HCT116 (cell line): ENCODE measurements around the gene SELENOS. TPM values are rescaled to one million over a fixed set of nuclear protein-coding genes. Genes with fewer than 3 reads are reported as not detected.

ENCODE experiments used
- ATAC-seq: fragments of 200-7000 bp; cut with Tn5 transposase; 2 replicates; pipeline ENCODE4 v1.9.1; 2020; ENCODE audit warnings: mild to moderate bottlenecking, moderate library complexity
- BruUV-seq: library from RNA; stranded (reverse); fragments of 400-500 nt; replicated peaks from 2 replicates; lab custom pipeline; 2021; lab: Mats Ljungman, UMichigan
- CTCF ChIA-PET: fragments of 300-600 bp; sonication (Branson Sonifier 250); formaldehyde crosslinking; loops from one replicate; lab custom pipeline; 2021; ENCODE audit warnings: antibody characterized with exemption; lab: Charles Lee
- POLR2A ChIA-PET: fragments of 300-600, 350-600 bp; sonication (Branson Sonifier 250); formaldehyde crosslinking; loops from one replicate; lab custom pipeline; 2021; ENCODE audit warnings: antibody characterized with exemption; lab: Charles Lee
- RAD21 ChIA-PET, 2 experiments: fragments of 300-600 bp; sonication (Branson Sonifier 250); formaldehyde crosslinking; loops; one replicate each; lab custom pipeline; 2023; ENCODE audit warnings: low total read pairs in 2 of 2; ENCODE audit not compliant: uncharacterized antibody in 2 of 2, unreplicated experiment in 2 of 2, low non-redundant PET in 1 of 2; lab: Charles Lee
- DNase-seq: peaks from one replicate; pipeline ENCODE4 v3.0.0-alpha.2; 2010; ENCODE audit warnings: low read depth, low spot score
- H2AFZ ChIP-seq: fragments of 200-600 bp; shearing (Covaris generic), sonication (generic); 2 replicates; pipeline ENCODE4 v1.6.1; 2017; ENCODE audit warnings: low read depth, mixed run types, mixed read lengths, antibody characterized with exemption, low read length; ENCODE audit not compliant: poor library complexity, severe bottlenecking
- H3K27ac ChIP-seq: 2 replicates; pipeline ENCODE4 v1.5.1; 2012; ENCODE audit warnings: low read depth, low read length
- H3K27me3 ChIP-seq: fragments of 200-600 bp; sonication (generic); 2 replicates; pipeline ENCODE4 v1.6.1; 2016; ENCODE audit warnings: mixed run types, low read length, mixed read lengths; ENCODE audit not compliant: insufficient read depth
- H3K36me3 ChIP-seq, 2 experiments: fragments of 200-500 bp in 1 of 2; fragments of 200-600 bp in 1 of 2; sonication (Bioruptor generic) in 1 of 2; sonication (generic) in 1 of 2; 2 replicates each; pipeline versions ENCODE4 v1.5.1 to v1.6.1; 2014 to 2016; ENCODE audit warnings: low read length in 2 of 2, inconsistent platforms in 1 of 2, mixed read lengths in 1 of 2, mixed run types in 1 of 2; ENCODE audit not compliant: insufficient read depth in 2 of 2, control insufficient read depth in 1 of 2
- H3K4me1 ChIP-seq, 2 experiments: fragments of 200-600 bp in 1 of 2; sonication (generic) in 1 of 2; 2 replicates each; pipeline versions ENCODE4 v1.5.1 to v1.6.1; 2012 to 2017; ENCODE audit warnings: low read length in 2 of 2, inconsistent platforms in 1 of 2, mild to moderate bottlenecking in 1 of 2, mixed read lengths in 1 of 2, mixed run types in 1 of 2, moderate library complexity in 1 of 2; ENCODE audit not compliant: insufficient read depth in 2 of 2, control insufficient read depth in 1 of 2
- H3K4me2 ChIP-seq: fragments of 200-600 bp; sonication (generic); 2 replicates; pipeline ENCODE4 v1.6.1; 2017; ENCODE audit warnings: mixed run types, low read length, mixed read lengths
- H3K4me3 ChIP-seq, 2 experiments: fragments of 200-600 bp in 1 of 2; sonication (generic) in 1 of 2; replicated peaks in 1 of 2; 2 replicates each; pipeline ENCODE4 v1.5.1; 2011 to 2016; ENCODE audit warnings: low read length in 2 of 2, control low read depth in 1 of 2, low read depth in 1 of 2, mild to moderate bottlenecking in 1 of 2, mixed read lengths in 1 of 2, mixed run types in 1 of 2
- H3K79me2 ChIP-seq: fragments of 200-600 bp; sonication (generic); 2 replicates; pipeline ENCODE4 v1.6.1; 2017; ENCODE audit warnings: mild to moderate bottlenecking, mixed run types, low read length, moderate library complexity, mixed read lengths; ENCODE audit not compliant: insufficient read depth
- H3K9ac ChIP-seq: fragments of 200-600 bp; sonication (generic); 2 replicates; pipeline ENCODE4 v1.6.1; 2016; ENCODE audit warnings: low read length, mixed read lengths
- H3K9me2 ChIP-seq: fragments of 200-600 bp; sonication (generic), shearing (Covaris generic); 2 replicates; pipeline ENCODE4 v1.6.1; 2017; ENCODE audit warnings: mixed run types, mild to moderate bottlenecking, moderate library complexity; ENCODE audit not compliant: insufficient read depth
- H3K9me3 ChIP-seq, 2 experiments: fragments of 200-500 bp in 1 of 2; fragments of 200-600 bp in 1 of 2; sonication (Bioruptor generic) in 1 of 2; sonication (generic) in 1 of 2; 2 replicates each; pipeline ENCODE4 v1.6.1; 2014 to 2017; ENCODE audit warnings: low read length in 2 of 2, mixed read lengths in 2 of 2, inconsistent platforms in 1 of 2, low read depth in 1 of 2, mild to moderate bottlenecking in 1 of 2, mixed run types in 1 of 2, moderate library complexity in 1 of 2; ENCODE audit not compliant: control insufficient read depth in 1 of 2, insufficient read depth in 1 of 2
- H4K20me1 ChIP-seq: fragments of 200-600 bp; sonication (generic), shearing (Covaris generic); 2 replicates; pipeline ENCODE4 v1.6.1; 2017; ENCODE audit warnings: mixed run types, mild to moderate bottlenecking, moderate library complexity; ENCODE audit not compliant: insufficient read depth
- CBX3 ChIP-seq: IDR thresholded peaks from 2 replicates; pipeline ENCODE4 v1.6.1; 2012; ENCODE audit warnings: low read depth
- JUND ChIP-seq: IDR thresholded peaks from 2 replicates; pipeline ENCODE4 v1.6.1; 2012
- RAD21 ChIP-seq: IDR thresholded peaks from 2 replicates; pipeline ENCODE4 v1.6.1; 2012; ENCODE audit warnings: low read depth, mild to moderate bottlenecking
- SRF ChIP-seq: IDR thresholded peaks from 2 replicates; pipeline ENCODE4 v1.6.1; 2012; ENCODE audit warnings: low read depth
- TCF7L2 ChIP-seq: IDR thresholded peaks from 2 replicates; pipeline ENCODE4 v1.7.0; 2011; ENCODE audit warnings: borderline replicate concordance, inconsistent platforms; ENCODE audit not compliant: insufficient read depth, insufficient read length; ENCODE audit errors: extremely low read depth
- ZFX ChIP-seq: fragments of 450-650 bp; IDR thresholded peaks from 2 replicates; pipeline ENCODE4 v1.6.1; 2017
- ZNF274 ChIP-seq: fragments of 200-500 bp; sonication (Bioruptor generic); IDR thresholded peaks from 2 replicates; pipeline ENCODE4 v1.6.1; 2014; ENCODE audit warnings: mild to moderate bottlenecking, low read depth, low read length, inconsistent platforms
- intact Hi-C: fragments of 100-400 bp; cut with micrococcal nuclease; formaldehyde crosslinking; loops from 2 replicates; pipeline ENCODE4 v1.10.0; 2022
- total RNA-seq: library from RNA; stranded (reverse); gene quantifications from one replicate; pipeline ENCODE4 v1.2.1, GENCODE V29; 2021; ENCODE audit not compliant: unreplicated experiment
- TF ChIP-seq, protein P1 (sequence below), 3 experiments: fragments of 200-600 bp in 1 of 3; sonication (generic) in 1 of 3; IDR thresholded peaks in 2 of 3; conservative IDR thresholded peaks in 1 of 3; 2 replicates each; pipeline ENCODE4 v1.5.1; 2012 to 2017; ENCODE audit warnings: low read depth in 2 of 3, low read length in 2 of 3, antibody characterized with exemption in 1 of 3, borderline replicate concordance in 1 of 3, control low read depth in 1 of 3, mild to moderate bottlenecking in 1 of 3, mixed read lengths in 1 of 3, mixed run types in 1 of 3, moderate library complexity in 1 of 3; ENCODE audit not compliant: insufficient read depth in 1 of 3
- TF ChIP-seq, protein P2 (sequence below): IDR thresholded peaks from 2 replicates; pipeline ENCODE4 v1.6.1; 2011; ENCODE audit warnings: mild to moderate bottlenecking, low read length, moderate library complexity; ENCODE audit not compliant: insufficient replicate concordance; ENCODE audit errors: extremely low read depth
- TF ChIP-seq, protein P3 (sequence below): IDR thresholded peaks from 2 replicates; pipeline ENCODE4 v1.6.1; 2012

SELENOS gene
- total RNA-seq, 1 experiment from 2014 or later: 45.6 TPM

GRCh38 chr15:101318839-101319238 lies 41.6 kb upstream of the SELENOS start:
- no peak for DNase-seq
- Histone ChIP-seq H3K4me3 (no peak overlapping the region), H3K36me3 (no peaks in the 10 kb centered on the region), H3K9me2 (no peaks in the 10 kb centered on the region), H3K27me3 (no peaks in the 10 kb centered on the region), H2AFZ (no peak overlapping the region), H3K27ac (no peak overlapping the region), H4K20me1 (no peaks in the 10 kb centered on the region), H3K4me2 (no peak overlapping the region), H3K9me3 (no peaks in the 10 kb centered on the region), H3K4me1 (no peaks in the 10 kb centered on the region), H3K9ac (no peak overlapping the region), H3K79me2 (no peaks in the 10 kb centered on the region)
- CTCF ChIA-PET: no interaction called here
- BruUV-seq: no TSS peak
- RAD21 ChIA-PET: no interaction called here
- intact Hi-C loops: no loop called here
- no peak for TF ChIP-seq SRF
- TF ChIP-seq, protein P1, sequence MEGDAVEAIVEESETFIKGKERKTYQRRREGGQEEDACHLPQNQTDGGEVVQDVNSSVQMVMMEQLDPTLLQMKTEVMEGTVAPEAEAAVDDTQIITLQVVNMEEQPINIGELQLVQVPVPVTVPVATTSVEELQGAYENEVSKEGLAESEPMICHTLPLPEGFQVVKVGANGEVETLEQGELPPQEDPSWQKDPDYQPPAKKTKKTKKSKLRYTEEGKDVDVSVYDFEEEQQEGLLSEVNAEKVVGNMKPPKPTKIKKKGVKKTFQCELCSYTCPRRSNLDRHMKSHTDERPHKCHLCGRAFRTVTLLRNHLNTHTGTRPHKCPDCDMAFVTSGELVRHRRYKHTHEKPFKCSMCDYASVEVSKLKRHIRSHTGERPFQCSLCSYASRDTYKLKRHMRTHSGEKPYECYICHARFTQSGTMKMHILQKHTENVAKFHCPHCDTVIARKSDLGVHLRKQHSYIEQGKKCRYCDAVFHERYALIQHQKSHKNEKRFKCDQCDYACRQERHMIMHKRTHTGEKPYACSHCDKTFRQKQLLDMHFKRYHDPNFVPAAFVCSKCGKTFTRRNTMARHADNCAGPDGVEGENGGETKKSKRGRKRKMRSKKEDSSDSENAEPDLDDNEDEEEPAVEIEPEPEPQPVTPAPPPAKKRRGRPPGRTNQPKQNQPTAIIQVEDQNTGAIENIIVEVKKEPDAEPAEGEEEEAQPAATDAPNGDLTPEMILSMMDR (IDR thresholded peaks at IDR 0.05 in 2 of 3, conservative IDR thresholded peaks at IDR 0.05 in 1 of 3; ENCODE audit: borderline replicate concordance in 1 of 3, insufficient read depth in 1 of 3, low read depth in 2 of 3, low read length in 2 of 3): no peak
- no peak for TF ChIP-seq ZFX
- TF ChIP-seq TCF7L2: no peak
- TF ChIP-seq, protein P2, sequence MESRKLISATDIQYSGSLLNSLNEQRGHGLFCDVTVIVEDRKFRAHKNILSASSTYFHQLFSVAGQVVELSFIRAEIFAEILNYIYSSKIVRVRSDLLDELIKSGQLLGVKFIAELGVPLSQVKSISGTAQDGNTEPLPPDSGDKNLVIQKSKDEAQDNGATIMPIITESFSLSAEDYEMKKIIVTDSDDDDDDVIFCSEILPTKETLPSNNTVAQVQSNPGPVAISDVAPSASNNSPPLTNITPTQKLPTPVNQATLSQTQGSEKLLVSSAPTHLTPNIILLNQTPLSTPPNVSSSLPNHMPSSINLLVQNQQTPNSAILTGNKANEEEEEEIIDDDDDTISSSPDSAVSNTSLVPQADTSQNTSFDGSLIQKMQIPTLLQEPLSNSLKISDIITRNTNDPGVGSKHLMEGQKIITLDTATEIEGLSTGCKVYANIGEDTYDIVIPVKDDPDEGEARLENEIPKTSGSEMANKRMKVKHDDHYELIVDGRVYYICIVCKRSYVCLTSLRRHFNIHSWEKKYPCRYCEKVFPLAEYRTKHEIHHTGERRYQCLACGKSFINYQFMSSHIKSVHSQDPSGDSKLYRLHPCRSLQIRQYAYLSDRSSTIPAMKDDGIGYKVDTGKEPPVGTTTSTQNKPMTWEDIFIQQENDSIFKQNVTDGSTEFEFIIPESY: no peak
- no peak for TF ChIP-seq JUND
- no peak for TF ChIP-seq RAD21
- TF ChIP-seq ZNF274: no peak
- TF ChIP-seq CBX3: no peak
- TF ChIP-seq, protein P3, sequence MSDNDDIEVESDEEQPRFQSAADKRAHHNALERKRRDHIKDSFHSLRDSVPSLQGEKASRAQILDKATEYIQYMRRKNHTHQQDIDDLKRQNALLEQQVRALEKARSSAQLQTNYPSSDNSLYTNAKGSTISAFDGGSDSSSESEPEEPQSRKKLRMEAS: no peak
- ATAC-seq: no peak
- POLR2A ChIA-PET: no interaction called here
